Measurements from ENCODE around the gene TRIM43B.
"Not testable (repeated sequence)": the region's sequence is repeated elsewhere in the genome, so short reads cannot be mapped to it uniquely, and the experiment has no call there.

TRIM43B gene

GRCh38 chr2:95427196-95427867, 57.2 kb downstream of the TRIM43B start:
- H3K4me3 ChIP-seq (ENCODE audit: low read depth, low read length), result not testable (repeated sequence)

Data from WI38 (cell line).